ENCODE results near the gene BARD1.

The BARD1 gene

DNA sequence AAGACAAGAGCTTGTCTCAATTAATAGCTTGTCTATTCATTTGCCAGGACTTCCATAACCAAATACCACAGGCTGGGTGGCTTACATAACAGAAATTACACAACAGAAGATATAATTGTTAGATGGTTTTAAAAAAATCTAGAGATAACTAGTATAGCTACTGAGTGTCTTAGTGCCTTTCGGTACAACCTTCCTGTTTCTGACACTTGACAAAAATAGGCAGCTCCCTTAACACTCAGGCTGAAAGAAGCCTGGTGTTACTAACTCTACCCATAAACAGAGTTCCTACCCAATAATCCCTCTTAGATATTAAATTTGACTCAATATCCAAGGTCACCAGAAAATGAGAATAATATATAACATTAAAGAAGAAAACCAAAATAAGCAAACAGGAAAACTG is 129.7 kb downstream of the BARD1 start:
- Mint-ChIP-seq H3K27ac (no peak overlapping the region), H3K9me3 (no peaks in the 10 kb centered on the region), H3K4me3 (no peak overlapping the region), H3K27me3 (no peaks in the 10 kb centered on the region), H3K4me1 (ENCODE audit: low read depth) (peaks cover 6% of the 10 kb centered on the region), H3K36me3 (ENCODE audit: low read depth) (no peaks in the 10 kb centered on the region)
- intact Hi-C loops (cut with micrococcal nuclease), result no loop called here

GRCh38 chr2:214676421-214677089 is 132.9 kb downstream of the BARD1 start:
- no peak overlapping the region for H3K4me3 Mint-ChIP-seq
- intact Hi-C loops (cut with micrococcal nuclease), result no loop called here
- no peak overlapping the region for H3K27ac Mint-ChIP-seq
- no peaks in the 10 kb centered on the region for H3K4me1 Mint-ChIP-seq (ENCODE audit: low read depth)
- H3K27me3 Mint-ChIP-seq, result no peaks in the 10 kb centered on the region
- no peaks in the 10 kb centered on the region for H3K36me3 Mint-ChIP-seq (ENCODE audit: low read depth)
- H3K9me3 Mint-ChIP-seq, result peaks cover 14% of the 10 kb centered on the region
